Suprapubic skin (tissue), 4 donors: ENCODE data around the gene ZNF213.

Experiments used
- EP300 ChIP-seq: sonication (generic); formaldehyde crosslinking; IDR thresholded peaks from one replicate; pipeline ENCODE4 v1.6.1; 2017; ENCODE audit warnings: antibody characterized with exemption
- POLR2AphosphoS5 ChIP-seq, 3 donors: sonication (generic); formaldehyde crosslinking; IDR thresholded peaks; one replicate each; pipeline ENCODE4 v1.6.1; 2017; ENCODE audit warnings: antibody characterized with exemption in 3 of 3
- TF ChIP-seq, protein P1 (sequence below), 2 donors: fragments of 200-600 bp in 1 of 2; fragments of 450-650 bp in 1 of 2; sonication (generic) in 1 of 2; IDR thresholded peaks; one replicate each; pipeline ENCODE4 v1.5.1; 2016 to 2019; ENCODE audit warnings: antibody characterized with exemption in 2 of 2, mild to moderate bottlenecking in 1 of 2, moderate library complexity in 1 of 2

DNA sequence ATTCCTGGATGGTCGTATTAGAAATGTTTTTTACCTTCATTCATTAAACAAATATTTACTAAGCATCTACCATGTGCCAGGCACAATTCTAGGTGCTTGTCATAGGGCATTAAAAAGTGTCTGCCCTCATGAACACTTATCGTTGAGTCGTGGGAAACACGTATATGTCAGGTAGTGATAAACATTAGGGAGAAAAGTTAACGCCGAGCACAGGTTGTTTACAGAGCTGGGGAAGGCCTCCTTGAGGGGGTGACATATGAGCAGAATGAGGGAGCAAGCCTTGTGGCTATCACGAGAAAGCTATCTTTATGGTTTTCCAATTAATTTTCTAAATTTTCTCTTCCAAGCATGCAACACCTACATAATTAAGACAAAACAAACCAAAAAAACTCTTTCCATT lies 985 bp upstream of the ZNF213 start:
- TF ChIP-seq, protein P1, sequence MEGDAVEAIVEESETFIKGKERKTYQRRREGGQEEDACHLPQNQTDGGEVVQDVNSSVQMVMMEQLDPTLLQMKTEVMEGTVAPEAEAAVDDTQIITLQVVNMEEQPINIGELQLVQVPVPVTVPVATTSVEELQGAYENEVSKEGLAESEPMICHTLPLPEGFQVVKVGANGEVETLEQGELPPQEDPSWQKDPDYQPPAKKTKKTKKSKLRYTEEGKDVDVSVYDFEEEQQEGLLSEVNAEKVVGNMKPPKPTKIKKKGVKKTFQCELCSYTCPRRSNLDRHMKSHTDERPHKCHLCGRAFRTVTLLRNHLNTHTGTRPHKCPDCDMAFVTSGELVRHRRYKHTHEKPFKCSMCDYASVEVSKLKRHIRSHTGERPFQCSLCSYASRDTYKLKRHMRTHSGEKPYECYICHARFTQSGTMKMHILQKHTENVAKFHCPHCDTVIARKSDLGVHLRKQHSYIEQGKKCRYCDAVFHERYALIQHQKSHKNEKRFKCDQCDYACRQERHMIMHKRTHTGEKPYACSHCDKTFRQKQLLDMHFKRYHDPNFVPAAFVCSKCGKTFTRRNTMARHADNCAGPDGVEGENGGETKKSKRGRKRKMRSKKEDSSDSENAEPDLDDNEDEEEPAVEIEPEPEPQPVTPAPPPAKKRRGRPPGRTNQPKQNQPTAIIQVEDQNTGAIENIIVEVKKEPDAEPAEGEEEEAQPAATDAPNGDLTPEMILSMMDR (IDR thresholded peaks at IDR 0.05): no peak
- TF ChIP-seq EP300 (no peak), POLR2AphosphoS5 (IDR thresholded peaks at IDR 0.05) (no peak)
